Fibroblast of upper back skin (primary cell): ENCODE results near the gene MAN1B1.
"Not testable (repeated sequence)": the region's sequence is repeated elsewhere in the genome, so short reads cannot be mapped to it uniquely, and the experiment has no call there.

Source experiments
- DNase-seq: peaks from one replicate; pipeline ENCODE4 v3.0.0-alpha.2; 2013

MAN1B1 gene

DNA sequence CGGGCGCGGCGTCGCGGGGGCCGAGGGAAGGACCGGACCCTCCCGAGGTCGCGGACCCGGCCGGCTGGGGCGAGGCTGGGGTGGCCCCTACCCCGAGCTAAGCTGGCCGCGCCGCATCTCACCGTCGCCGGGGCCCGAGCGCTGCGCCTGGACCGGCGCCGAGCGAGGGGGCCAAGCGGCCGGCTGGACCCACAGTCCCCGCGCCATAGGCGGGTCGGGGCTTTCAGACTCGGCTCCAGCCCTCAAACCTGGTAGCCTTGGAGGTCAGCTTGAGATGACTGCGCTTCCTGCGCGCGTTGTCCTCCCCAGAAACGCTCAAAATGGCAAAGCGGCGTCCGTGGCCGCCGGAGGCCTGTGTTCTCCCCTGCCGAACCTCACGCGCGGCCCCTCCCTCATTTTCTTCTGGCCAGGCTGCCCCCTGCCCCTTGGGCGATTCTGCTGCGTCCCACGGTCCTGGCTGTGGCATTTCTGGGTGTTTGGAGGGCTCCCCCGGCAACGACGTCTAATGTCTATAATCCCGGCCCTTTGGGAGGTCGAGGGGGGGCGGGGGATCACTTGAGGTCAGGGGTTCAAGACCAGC is 43.5 kb downstream of the MAN1B1 start:
- no peak for DNase-seq

DNA sequence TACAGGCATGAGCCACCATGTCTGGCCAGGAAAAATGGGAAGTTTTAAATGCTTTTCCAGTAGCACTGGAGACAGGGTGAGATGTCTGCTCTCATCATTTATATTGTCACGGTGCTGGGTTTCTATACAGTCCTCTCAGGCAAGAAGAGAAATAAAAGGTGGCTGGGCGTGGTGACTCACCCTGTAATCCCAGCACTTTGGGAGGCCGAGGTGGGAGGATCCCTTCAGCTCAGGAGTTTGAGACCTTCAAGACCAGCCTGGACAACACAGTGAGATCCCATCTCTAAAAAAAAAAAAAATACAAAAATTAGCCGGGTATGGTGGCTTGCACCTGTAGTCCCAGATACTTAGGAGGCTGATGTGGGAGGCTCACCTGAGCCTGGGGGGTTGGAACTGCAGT is 47.4 kb downstream of the MAN1B1 start:
- DNase-seq = no peak

DNA sequence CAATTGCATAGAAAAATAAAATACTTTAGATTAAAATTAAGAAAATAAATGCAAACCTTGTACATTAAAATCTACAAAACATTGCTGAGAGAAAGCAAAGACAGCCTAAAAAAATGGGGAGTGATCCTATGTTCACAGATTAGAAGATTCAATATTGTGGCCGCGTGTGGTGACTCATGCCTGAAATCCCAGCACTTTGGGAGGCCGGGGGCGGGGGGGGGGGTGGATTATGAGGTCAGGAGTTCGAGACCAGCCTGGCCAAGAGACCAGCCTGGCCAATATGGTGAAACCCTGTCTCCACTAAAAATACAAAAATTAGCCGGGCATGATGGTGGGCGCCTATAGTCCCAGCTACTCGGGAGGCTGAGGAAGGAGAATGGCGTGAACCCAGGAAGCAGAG is 48.4 kb downstream of the MAN1B1 start:
- not testable (repeated sequence) for DNase-seq

DNA sequence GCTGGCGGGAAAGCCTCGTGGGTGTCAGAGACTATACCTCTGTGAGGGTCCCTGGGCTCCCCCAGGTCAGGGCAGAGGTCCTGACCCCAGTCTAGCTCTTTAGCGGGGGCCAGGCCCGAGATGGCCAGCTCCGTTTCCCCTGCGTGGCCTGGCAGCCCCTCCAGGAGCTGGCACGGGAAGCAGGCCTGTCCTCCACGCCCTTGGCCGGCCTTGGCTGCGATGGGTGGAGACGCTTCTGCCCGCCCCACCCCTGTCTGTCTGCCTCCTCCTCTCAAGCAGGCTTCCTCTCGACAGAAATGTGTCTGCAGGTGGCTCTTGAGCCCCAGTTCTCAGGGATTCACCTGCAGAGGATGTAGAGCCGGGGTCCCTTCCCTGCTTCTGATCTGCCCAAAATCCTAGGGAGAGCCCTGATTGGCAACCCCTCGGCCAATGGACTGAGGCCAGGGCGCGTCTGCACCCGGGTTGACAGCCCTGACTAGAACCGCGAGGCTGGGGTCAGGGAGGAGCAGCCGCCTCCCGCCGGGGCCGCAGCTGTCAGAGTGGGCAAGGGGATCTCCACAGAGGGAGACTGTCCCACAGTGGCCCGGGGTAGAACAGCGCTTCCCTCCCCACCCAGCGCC is 49.6 kb downstream of the MAN1B1 start:
- no peak for DNase-seq

- DNase-seq = no peak
Measured at GRCh38 chr9:137136881-137137607, 50.3 kb downstream of the MAN1B1 start.

DNA sequence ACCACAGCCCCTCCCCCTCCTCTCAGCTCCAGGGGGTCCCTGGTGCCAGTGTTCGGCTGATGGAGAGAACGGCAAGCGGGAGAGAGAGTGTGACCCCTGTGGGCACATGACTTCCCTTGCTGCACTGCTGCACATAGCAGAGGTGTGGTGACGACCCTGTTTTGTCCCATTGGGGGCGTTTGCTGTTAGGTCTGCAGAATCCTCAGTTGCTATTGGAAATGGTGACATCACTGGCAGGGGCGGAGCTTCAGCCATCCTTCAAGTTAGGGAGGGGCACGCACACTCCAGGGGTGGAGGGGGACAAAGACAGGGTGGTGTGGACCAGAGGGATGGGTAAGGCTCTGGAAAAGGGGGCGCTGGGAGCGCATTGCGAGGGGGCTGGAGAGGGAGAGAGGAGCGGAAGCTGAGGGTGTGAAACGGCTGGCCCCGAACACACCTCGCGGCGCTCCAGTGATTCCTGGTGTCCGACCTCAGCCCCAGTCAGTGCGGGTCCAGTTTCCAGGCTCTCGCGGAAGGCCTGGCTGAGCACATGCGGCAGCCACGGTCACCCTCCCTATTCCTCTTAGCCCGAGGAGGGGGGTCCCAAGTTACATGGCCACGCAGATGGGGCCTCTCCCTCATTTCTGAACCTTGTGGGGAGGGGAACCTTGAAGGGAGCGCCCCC is 51.4 kb downstream of the MAN1B1 start:
- no peak for DNase-seq

DNA sequence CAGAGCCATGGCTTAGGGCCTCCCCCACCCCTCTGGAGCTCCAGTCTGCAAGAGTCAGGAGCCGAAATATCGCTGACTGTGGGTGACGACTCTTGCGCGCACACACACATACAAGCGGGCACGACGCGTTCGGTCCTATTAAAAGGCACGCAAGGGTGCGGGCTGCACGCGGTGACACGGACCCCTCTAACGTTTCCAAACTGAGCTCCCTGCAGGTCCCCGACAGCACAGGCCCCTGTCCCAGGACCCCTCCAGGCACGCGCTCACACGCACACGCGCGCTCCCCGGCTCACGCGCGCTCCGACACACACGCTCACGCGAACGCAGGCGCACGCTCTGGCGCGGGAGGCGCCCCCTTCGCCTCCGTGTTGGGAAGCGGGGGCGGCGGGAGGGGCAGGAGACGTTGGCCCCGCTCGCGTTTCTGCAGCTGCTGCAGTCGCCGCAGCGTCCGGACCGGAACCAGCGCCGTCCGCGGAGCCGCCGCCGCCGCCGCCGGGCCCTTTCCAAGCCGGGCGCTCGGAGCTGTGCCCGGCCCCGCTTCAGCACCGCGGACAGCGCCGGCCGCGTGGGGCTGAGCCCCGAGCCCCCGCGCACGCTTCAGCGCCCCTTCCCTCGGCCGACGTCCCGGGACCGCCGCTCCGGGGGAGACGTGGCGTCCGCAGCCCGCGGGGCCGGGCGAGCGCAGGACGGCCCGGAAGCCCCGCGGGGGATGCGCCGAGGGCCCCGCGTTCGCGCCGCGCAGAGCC is 52.1 kb downstream of the MAN1B1 start, which contains the start of gene GRIN1:
Gene GRIN1 (plus strand): TSS at position 433 of the 746 bp plus-strand sequence. CDS start 333 bp downstream, outside the sequence.
- DNase-seq = no peak

- no peak for DNase-seq
Measured at GRCh38 chr9:137139468-137140150, 52.8 kb downstream of the MAN1B1 start.

- DNase-seq = no peak
Measured at GRCh38 chr9:137140151-137141012, 53.6 kb downstream of the MAN1B1 start.

DNA sequence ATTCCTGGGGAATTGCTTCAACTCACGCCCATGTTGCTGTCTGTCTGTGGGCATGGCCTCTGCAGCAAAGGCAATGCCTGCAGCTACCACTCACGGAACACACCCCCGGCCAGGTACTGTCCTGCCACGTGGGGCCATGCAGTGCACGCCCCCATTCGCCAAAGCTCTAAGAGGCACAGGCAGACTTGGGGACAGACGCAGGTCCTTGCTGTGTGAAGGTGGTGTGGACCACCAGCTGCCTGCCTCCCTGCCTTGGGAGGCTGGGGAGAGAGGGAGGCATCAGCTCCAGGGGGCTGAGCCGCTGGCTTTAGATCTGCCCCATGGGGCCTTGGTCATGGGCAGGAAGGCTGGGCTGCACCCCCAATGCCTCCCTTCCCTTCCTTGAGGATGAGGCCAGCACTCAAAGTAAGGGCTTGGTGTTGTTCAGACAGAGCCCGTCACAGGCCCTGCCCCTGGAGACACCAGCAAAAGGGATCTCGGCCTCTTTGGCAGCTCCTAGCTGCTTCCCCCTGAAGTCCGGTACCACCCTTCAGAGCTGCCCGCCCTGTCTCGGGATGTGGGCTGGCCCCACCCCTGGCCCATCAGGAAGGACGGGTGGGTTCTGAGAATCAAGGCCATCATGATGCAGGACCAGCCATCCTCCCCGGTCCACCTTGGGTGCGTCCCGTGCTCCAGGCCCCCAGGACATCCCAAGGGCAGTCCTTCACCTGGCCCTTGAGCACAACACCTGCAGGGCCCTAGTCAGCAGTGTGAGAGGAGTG is 54.4 kb downstream of the MAN1B1 start:
- no peak for DNase-seq

DNA sequence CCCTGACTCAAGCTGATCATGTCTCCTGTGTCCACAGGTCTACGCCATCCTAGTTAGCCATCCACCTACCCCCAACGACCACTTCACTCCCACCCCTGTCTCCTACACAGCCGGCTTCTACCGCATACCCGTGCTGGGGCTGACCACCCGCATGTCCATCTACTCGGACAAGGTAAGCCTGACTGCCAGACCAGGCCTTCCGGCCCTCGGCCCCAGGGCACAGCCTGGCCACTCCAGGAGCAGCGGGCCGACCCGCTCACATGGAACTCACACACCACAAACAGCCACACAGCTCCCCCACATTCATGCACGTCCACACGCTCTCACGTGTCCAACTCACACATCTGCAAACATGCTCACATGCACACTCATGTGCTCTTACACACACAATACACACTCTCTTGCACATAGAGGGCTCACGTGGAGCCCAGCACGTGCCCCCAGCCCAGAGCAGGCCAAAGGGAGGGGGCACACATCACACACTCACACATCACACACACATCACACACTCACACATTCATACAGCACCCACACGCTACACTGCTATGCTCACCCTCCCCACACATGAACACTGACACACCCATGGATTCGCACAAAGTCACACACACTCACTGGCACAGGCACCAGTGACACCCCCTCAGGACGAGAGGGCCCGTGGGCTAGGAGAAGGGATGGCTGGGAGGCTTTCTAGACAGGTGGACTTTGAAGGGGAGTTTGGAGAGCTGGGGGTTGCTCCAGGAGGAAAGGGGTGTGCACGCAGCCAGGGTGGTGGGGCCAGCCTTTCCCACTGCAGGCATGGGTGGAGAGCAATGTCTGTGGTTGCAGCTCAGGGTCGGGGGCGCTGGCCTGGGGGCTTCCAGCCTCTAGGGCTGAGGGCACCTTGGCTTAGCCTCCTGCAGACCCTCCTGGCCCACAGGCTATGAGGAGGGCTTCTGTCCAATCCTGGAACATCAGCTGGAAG is 55.5 kb downstream of the MAN1B1 start:
- no peak for DNase-seq

- DNase-seq = no peak
Measured at GRCh38 chr9:137143459-137143858, 56.7 kb downstream of the MAN1B1 start.

- DNase-seq = no peak
Measured at GRCh38 chr9:137145731-137146526, 59.1 kb downstream of the MAN1B1 start.

DNA sequence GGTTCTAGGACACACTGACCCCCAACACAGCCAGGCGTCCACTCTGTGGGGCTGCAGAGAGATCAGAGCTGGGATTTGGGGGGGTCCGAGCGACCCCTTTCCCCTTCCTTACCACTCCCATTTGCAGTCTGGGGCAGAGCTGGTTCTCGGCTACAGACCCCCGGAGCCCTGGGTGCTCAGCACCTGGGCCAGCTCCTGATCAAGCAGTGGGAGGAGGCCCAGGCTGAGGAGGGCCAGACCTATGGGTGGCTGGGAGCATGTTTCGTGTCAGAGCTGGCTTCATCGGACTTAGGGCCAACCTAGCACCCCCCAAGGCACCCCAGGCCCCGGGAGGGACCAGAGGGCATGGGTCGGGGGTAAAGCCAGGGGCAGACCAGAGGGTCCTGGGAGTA is 59.7 kb downstream of the MAN1B1 start:
- no peak for DNase-seq

DNA sequence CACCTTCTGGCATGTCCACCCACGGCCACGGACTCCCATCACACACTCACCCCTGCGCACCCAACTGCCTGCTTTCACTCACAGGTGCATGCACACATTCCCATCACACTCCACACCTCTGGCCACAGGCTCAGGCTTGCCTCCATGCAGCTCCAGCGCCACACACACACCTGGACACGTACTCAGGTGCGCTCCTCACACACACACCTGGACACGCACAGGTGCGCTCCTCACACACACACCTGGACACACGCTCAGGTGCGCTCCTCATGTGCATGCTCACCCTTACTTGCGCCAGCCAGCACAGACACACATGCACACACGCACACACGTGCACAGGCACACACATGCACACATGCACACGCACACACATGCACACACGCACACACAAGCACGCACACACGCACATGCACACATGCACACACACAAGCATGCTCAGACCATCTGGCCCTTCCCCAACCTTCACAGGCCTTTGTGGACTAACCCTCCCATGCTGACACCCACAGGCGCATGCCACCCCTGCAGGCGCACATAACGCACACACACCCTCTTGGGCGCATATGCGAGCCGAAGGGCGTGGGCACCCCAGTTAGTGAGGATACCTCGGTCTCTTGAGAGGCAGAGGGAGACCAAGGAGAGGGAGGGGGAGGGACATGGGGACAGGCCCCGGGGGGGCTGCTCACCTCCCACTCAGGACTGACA is 60.5 kb downstream of the MAN1B1 start:
- no peak for DNase-seq

DNA sequence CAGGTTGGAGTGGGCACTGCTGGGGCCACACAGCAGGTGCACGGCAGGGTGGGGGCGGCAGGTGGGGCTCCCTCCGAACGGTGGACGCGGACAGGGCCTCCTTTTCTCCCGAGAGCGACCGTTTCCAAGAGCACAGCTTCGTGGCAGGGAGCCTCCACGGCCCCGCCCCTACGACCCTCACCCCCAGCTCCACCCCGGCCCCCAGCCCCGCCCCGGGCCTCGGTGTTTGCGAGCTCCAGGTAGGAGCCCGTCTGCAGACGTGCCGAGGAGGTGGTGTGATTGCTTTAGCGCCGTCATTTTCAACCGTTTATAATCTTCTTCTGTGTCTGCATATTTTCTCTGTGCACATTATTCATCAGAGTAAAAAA is 61.0 kb downstream of the MAN1B1 start:
- DNase-seq = no peak

DNA sequence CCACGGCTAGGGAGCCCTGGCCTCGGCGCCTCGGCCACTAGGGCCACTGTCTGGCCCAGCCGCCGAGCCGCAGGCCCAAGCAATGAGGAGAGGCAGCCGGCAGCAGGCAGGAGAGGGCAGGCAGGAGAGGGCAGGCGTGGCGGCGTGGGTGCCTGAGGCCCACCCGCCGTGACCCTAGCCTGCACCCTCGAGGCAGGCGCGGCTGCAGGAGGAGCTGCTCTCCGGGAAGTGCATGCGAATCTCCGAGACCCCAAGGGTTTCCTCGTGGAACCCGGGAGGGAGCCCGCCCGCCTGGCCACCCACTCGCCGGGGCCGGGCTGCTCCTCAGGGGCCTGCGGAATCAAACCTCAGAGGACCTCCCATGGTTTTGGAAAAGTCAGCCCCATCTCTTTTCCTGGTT is 61.5 kb downstream of the MAN1B1 start:
- no peak for DNase-seq

- no peak for DNase-seq
Measured at GRCh38 chr9:137148661-137149060, 61.9 kb downstream of the MAN1B1 start.
